Endometrial microvascular endothelial cells (primary cell): ENCODE measurements around the gene DHH. TPM values are rescaled to one million over a fixed set of nuclear protein-coding genes. Genes with fewer than 3 reads are reported as not detected.

Source experiments
- in situ Hi-C: cut with HindIII; loops from 2 replicates; pipeline ENCODE4 v1.10.0; 2017; ENCODE audit warnings: low sequenced_read_pairs, low pct_unique_long_range_greater_than_20kb; ENCODE audit errors: inconsistent ontology term
- total RNA-seq: library from RNA; depleted of rRNA; stranded (reverse); fragments of >200 nt; gene quantifications from one replicate; pipeline ENCODE4 v1.2.3, GENCODE V29; 2015; ENCODE audit errors: inconsistent ontology term

The DHH gene
- total RNA-seq, 1 donor from 2014 or later: 6.2 TPM

DNA sequence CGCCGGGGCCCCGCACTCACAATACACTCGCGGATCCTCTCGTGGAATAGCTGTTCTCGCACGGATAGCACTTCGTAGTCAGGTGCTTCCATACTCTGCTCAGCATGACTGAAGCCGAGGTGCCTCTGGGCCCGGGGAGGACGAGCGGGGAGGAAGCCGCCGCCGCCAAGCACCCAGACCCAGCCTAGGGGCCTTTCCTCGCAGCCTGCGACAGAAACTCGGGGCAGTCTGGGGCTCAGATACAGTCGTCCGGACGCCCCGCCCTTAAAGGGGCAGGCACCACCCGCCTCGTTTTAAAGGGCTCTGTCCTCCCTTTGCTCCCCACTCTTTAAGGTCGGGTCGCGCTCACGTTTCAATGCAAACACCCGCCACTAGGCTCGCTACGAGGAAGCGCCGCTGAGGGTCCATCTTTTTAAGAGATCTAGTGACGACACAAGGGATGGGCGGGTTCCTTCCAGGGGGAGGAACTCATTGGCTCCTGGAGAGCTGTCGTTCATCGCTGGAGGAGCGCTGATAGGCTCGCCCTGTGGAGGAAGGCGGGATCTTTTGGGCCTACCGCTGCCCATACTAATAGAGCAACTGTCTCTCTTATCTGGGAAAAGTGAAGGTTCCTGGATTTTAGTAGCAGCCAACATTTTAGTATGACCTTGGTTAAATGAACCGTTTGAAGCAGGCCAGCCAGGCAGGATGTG, 16.0 kb upstream of the DHH start, which contains the start of gene LMBR1L:
LMBR1L (minus strand) TSS at position 384 of the 692 bp plus-strand sequence; CDS start at position 92, 292 bp downstream.
- in situ Hi-C loops: no loop called here

GRCh38 chr12:49109641-49110463, 15.3 kb upstream of the DHH start:
- in situ Hi-C loops: no loop called here

GRCh38 chr12:49108958-49109404, 14.4 kb upstream of the DHH start:
- in situ Hi-C loops: no loop called here

DNA sequence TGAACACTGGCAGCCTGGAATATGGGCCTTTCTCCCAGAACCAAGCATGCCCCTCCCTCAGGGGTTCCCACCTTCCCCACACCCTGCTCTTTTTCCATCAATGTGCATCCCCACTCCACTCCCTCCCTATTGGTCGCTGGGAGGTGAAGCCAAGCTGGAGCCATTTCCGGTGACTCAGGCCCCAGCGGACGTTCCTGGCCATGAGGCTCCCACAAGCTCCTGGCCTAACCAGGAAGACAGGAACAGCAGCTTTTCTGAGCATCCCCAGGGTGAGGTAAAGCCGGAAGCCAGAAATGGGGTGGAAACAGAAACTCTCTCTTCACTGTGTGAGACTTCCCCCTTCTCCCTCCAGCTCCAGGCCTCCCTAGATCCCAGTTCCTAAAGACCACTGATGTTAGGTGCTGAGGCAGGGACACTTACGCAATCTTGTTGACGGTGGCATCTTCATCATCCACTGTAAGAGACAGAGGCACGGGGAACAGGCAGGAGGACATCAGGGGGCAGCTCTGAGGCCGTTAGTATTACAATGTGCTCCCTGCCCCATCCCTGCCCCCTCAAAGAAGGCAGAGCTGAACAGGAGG, 11.0 kb upstream of the DHH start:
- in situ Hi-C loops: no loop called here

DNA sequence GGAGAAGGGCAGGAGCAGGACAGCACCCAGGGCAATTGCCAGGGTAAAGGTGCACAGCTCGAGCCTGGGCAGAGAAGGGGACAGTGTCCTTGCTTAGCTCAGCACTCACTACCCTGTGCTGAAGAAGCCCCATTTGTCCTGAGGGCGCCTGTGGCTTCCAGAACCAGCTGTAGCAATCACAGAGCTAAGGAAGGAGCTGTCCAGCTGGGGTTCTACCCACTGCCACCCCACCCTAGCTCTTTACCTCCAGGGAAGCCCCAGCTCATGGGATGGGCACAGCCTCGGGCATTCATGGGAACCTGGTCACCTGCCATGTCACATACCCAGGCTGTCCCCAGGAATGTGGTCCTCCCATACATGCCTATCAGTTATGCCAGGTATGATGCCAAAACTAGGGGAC, 10.2 kb upstream of the DHH start:
- in situ Hi-C loops: no loop called here

DNA sequence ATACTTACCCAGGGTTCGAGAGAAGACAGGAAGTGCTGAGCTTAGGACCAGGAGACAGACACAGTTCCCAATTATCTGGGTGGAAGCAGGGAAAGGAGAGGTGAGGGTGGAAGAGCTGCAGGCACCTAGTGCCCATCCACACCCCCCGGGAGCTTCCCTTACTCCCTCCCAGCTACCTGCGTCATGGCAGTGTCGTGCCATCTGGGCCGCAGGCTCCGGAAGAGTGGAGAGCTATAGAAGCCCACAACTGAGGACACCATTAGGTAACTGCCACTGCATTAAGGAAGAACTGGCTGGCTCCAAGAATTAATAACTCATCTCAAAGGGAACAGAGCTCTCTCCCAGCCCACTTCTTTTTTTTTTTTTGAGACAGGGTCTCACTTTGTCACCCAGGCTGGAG, 5.8 kb upstream of the DHH start:
- in situ Hi-C loops: no loop called here

DNA sequence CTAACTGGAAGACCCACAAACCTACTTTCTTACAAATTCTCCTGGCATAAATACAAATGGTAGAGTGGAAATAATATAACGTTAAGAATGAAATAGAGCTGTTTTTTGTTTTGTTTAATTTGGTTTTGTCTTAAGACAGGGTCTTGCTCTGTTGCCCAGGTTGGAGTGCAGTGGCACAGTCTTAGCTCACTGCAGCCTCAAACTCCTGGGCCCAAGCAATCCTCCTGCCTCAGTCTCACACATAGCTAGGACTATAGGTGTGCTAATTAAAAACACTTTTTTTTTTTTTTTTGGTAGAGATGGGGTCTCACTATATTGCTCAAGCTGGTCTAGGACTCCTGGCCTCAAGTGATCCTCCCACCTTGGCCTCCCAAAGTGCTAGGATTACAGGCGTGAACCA, 4.1 kb upstream of the DHH start:
- in situ Hi-C loops: no loop called here

DNA sequence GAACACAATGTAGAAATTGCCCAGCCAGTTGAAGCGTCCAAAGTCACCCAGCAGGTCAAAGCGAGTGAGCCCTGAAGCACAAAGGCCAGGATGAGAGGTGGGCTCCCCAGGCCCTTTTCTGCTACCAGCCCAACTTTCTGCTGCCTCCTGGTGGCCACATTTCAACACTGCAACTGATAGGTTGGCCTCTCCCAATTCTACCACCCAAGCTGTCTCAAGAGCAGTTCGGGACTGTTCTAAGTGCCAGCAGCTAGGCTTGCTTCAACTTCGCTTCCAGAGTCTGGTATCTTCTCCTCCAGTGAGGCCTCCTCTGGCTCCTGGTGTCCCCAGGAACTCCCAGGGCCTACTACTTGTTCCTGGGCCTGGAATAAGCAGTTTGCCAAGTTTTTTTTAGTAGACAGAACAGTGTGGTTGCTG, 3.4 kb upstream of the DHH start:
- in situ Hi-C loops: no loop called here

- in situ Hi-C loops: no loop called here
Measured at GRCh38 chr12:49097381-49097780, 2.8 kb upstream of the DHH start.

GRCh38 chr12:49094975-49095365, 369 bp upstream of the DHH start:
- in situ Hi-C loops: no loop called here

DNA sequence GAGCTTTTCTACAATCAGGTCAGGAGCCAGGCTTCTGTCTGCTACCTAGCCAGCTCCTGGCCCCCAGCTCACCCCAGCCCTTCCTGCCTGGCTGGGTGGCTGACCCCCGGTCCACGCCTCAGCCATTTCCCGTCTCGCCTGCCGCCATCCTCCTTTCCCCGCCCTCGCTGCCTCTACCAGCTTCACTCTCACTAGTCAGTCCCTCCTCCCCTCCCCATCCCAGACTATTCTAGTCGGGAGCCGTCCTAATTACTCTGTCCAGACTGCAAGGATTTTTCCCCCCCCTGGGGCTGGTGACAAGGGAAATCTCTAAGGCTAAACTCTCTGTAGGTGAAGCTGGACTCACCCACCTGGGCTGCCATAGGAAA, 825 bp downstream of the DHH start:
- in situ Hi-C loops: no loop called here

GRCh38 chr12:49092816-49093406, 1.7 kb downstream of the DHH start:
- in situ Hi-C loops: no loop called here

GRCh38 chr12:49092086-49092815, 2.4 kb downstream of the DHH start:
- in situ Hi-C loops: no loop called here

GRCh38 chr12:49091836-49092085, 2.8 kb downstream of the DHH start:
- in situ Hi-C loops: no loop called here

GRCh38 chr12:49091056-49091835, 3.4 kb downstream of the DHH start:
- in situ Hi-C loops: no loop called here

DNA sequence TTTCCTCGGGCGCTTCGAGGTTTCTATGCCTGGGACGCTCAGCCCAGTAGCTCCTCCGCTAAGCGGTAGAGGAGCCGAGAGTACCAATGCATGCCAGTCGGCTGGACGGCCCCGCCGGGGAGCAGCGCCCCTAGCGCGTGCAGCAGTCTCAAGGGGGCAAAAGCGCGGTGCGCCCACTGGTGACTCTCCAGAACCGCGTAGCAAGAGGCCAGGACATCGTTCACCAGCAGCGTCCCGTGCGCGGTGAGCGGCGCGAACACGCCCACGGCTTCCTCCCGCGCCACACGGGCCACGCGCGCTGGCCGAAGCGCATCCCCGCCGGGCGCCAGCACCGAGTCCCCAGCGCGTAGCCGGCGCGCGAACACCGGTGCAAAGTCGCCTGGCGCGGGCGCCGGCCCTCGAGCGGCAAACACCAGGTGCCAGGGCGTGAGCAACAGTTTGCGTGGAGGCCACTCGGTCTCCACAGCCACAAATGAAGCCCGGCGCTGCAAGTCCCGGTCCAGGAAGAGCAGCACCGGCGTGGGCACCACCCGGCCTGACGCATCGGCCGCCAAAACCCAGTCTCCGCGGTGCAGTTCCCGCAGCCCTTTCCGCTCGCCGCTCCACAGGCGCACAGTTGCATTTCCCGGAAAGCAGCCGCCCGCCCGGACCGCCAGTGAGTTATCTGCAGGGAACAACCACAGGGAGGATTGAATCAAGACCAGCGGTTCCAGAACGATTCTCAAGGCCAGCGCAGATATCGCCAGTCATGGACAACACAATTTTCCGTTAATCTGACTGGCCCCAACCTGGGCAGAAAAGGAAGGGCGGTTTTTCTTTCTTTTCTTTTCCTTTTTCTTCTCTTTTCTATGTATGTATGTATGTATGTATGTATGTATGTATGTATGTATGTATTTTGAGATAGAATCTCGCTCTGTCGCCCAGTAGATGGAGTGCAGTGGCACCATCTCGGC, 4.5 kb downstream of the DHH start:
- in situ Hi-C loops: no loop called here

DNA sequence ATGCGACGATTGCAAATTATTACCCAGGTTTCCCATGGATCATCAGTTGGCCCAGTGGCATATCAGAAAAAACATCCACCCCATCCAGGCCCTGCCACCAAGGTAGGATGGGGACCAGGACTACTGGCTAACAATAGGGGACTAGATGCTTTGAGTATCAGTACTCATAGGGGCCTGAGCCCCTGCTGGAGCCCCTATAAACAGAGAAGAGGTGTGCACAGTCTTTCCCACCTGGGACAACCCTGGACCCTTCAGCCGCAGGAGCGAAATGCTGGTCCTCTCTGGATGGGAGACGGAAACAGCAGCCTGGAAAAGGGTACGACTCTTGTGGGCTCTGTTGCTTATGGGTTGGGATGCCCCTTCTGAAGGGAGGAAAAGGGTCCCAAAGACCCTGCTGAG, 5.7 kb downstream of the DHH start:
- in situ Hi-C loops: no loop called here
